Activated naive CD4-positive, alpha-beta T cell (primary cell): Measurements from ENCODE around the gene GATM.

Source experiments
- DNase-seq, 4 experiments: peaks; one replicate each; lab custom pipeline; 2025; lab: John Stamatoyannopoulos, UW

The GATM gene, protein sequence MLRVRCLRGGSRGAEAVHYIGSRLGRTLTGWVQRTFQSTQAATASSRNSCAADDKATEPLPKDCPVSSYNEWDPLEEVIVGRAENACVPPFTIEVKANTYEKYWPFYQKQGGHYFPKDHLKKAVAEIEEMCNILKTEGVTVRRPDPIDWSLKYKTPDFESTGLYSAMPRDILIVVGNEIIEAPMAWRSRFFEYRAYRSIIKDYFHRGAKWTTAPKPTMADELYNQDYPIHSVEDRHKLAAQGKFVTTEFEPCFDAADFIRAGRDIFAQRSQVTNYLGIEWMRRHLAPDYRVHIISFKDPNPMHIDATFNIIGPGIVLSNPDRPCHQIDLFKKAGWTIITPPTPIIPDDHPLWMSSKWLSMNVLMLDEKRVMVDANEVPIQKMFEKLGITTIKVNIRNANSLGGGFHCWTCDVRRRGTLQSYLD

DNA sequence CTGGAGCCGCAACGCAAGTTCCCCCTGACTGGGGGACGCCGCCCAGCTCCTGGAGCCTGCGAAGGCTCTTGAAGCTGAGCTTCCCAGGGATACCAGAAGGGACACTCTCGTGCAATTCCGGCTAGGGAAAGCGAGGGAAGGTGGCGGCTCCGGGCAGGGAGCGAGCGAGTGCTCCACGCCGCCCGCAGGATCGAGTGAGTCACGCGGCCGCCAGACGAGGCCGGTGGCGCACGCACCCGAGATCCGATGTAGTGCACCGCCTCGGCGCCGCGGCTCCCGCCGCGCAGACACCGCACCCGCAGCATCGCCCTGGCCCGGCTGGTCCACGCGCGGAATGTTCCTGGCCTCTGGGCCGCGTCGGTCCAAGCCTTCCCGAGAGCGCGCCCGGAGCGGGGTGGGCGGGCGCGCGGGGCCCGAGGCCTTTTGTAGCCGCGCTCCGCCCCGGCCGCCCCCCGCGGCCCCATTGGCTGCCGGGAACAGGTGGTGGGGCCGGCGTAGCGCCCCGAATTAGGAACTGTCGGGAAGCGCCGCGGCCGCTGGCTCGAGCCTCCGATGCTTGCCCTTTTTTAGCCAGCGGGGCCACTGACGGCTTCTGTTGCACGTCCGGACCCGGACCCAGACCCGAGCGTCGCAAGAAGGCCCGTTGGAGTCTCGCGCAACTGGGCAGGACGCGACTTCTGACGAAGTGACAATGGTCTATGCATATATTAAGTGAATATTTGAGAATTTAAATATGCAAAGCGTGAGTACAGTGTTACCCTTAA, at the start of gene GATM:
Gene GATM (minus strand): TSS at position 396 of the 764 bp plus-strand sequence. CDS start 91 bp downstream, at position 305.
- DNase-seq: peak in 2 of 4 experiments; percentile 16 to 23

DNA sequence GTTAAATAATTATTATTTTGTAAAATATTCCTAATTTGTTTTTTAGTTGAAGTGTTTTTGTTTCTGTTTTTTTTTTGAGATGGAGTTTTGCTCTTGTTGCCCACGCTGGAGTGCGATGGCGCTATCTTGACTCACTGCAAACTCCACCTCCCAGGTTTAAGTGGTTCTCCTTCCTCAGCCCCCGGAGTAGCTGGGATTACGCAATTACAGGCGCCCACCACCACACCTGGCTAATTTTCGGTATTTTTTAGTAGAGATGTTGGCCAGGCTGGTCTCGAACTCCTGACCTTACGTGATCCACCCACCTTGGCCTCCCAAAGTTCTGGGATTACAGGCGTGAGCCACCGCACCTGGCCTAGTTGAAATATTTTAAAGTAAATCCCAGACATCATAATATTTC, 48.7 kb upstream of the GATM start:
- no peak for DNase-seq

DNA sequence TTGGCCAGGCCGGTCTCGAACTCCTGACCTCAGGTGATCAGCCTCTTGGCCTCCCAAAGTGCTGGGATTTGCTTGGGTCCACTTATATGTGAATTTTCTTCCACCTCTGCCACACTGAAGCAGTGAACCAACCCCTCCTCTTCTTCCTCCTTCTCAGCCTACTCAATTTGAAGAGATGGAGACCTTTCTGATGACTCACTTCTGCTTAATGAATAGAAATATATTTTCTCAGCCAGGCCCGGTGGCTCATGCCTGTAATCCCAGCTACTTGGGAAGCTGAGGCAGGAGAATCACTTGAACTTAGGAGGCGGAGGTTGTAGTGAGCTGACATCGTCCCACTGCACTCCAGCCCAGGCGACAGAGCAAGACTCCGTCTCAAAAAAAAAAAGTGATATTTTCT, 46.8 kb upstream of the GATM start:
- DNase-seq: no peak

DNA sequence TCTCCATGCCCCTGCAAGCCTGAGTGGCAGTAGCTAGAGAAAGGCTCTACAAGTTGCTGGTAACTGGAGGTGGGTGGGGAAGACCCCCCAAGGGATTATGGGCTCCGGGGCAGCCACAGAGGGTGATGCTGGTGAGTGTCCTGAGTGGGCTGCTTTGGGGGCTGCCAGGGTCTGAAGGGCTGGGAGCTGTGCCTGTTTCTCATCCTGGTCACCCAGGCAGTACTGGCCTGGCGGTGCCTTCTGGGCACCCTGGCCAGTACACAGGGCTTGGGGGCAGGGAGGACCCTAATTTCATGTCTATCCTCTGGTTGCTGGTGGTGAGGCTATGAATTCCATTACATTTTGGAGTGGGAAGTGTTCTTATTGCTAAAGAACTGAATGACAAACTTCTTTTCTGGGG, 46.1 kb upstream of the GATM start:
- DNase-seq: no peak

DNA sequence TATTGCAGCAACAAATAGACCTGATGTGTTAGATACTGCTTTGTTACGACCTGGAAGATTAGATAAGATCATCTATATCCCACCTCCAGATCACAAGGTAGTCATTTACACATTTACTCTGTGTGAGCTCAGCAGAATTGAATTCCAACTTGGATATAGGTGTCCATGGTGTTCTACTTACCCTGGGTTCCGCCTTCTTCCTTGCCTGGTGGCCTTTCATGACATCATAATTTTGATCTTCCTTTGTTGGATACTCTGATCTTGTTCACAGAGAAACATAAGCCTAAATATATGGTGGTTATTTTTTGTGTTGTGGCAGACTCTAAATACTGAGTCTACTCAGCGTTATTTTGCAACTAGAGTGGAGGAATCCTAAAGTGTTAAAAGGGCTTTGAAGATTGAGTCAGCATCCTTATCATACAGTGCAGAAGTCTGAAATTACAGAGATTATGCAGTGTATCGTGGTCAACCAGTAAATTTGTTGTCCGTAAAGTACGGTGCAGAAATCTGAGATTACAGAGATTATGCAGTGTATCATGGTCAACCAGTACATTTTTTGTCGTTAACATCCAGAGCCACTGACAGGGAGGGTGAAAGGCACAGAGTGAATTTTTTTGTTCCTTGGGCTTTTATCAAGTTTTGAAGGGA, 39.1 kb upstream of the GATM start:
- no peak for DNase-seq

DNA sequence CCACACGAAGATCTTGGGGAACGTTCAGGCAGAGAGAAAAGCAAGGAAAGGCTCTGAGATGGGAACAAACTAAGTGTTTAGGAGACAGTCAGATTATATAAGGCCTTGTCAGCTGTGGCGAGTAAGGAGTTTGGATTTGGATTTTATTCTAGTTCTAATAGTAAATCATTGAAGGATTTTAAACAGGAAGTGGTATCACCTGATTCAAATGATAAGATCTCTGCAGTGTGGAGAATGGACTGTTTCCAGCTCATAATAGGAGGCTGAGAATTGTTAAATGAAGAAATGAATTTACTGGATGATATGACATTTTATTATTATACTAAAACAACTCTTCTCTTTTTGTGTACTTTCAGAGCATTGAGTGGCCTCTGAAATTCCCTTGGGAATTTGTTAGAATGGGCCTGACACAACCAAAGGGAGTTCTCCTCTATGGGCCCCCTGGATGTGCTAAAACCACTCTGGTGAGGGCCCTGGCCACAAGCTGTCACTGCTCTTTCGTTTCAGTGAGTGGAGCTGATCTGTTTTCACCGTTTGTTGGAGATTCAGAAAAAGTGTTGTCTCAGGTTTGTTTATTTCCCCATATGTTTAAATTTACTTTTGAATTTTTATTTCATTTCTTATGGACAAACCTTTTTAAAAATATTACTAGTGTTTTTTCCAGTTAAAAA, 36.0 kb upstream of the GATM start:
- no peak for DNase-seq

DNA sequence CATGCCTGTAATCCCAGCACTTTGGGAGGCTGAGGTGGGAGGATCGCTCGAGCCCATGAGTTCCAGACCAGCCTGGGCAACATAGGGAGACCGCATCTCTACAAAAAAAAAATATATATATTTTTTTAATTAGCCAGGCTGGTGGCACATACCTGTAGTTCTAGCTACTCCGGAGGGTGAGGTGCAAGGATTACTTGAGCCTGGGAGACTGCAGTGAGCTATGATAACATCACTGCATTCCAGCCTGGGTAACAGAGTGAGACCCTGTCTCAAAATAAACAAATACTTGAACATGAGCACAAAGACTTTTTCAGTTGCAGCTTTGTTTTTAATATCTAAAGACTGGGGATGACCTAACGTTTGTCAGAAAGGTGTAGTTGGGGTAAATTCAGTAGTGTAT, 31.3 kb upstream of the GATM start:
- no peak for DNase-seq

DNA sequence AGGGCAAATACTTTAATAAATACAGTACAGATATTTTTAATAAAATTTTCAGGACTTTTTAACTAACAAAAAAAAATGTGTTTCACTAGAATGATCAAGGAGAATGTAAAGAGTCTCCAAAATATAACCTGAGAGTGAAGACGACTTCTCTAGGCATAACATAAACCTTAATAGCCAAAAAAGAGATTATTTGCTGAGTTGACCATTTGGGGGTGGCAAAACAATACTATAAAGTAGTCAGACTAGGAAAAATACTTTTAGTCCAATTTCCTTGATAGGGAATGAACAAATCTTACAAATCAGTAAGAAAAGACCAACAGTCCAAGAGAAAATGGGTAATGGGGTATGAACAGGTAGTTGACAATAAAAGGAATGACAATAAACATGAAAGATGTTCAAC, 29.4 kb upstream of the GATM start:
- no peak for DNase-seq

DNA sequence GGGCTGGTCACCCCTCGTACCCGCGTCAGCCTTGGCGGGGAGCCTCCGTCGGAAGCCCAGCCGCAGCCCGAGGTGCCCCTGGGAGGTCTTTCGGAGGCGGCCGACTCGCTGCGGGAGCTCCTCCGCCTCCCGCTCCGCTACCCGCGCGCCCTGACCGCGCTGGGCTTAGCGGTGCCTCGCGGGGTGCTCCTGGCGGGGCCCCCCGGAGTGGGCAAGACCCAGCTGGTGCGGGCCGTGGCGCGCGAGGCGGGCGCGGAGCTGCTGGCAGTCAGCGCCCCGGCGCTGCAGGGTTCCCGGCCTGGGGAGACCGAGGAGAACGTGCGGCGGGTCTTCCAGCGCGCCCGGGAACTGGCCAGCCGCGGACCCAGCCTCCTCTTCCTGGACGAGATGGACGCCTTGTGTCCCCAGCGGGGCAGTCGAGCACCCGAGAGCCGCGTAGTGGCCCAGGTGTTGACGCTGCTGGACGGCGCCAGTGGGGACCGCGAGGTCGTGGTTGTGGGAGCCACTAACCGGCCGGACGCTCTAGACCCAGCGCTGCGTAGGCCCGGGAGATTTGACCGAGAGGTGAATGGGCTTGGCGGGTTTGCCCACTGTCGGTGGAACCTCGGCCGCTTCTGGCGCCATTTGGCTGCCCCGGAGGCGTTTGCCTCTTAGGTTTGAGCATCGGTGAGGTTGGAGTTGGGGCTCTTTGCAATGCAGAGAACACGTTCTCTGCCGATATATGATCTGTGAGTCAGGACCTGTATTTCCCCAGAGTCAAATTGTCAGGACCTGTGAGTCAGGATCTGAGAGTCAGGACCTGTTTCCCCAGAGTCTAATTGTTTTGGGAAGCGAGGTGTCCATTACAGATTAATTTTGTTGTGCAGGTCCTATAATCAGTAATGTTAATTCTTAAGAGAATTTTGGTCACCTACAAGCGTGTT, 24.9 kb upstream of the GATM start:
- DNase-seq: peak in 1 of 4 experiments; percentile 6

DNA sequence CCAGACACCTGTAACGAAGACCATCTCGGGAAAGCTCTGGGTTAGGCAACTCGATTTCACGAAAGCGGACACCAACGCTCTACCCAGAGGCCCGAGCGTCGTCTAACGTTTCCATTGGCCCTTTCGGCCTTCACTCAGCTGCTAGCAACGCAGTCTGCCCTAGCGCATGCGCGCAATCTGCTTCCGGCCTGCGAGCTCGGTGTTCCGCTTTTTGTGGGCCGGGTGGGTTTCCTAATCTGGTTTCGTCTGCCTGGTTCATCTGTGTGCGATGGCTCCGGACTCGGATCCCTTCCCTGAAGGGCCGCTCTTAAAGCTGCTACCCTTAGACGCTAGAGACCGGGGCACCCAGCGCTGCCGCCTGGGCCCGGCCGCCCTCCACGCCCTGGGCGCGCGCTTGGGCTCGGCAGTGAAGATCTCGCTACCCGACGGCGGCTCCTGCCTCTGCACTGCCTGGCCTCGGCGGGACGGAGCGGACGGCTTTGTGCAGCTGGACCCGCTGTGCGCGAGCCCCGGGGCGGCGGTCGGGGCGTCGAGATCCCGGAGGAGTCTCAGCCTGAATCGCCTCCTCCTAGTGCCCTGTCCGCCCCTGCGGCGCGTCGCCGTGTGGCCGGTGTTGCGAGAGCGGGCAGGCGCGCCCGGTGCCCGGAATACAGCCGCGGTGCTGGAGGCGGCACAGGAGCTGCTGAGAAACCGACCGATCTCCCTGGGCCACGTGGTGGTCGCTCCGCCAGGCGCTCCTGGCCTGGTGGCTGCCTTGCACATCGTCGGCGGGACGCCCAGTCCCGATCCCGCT, 24.0 kb upstream of the GATM start:
- peak; percentile 86 to 92 (median 91) for DNase-seq

DNA sequence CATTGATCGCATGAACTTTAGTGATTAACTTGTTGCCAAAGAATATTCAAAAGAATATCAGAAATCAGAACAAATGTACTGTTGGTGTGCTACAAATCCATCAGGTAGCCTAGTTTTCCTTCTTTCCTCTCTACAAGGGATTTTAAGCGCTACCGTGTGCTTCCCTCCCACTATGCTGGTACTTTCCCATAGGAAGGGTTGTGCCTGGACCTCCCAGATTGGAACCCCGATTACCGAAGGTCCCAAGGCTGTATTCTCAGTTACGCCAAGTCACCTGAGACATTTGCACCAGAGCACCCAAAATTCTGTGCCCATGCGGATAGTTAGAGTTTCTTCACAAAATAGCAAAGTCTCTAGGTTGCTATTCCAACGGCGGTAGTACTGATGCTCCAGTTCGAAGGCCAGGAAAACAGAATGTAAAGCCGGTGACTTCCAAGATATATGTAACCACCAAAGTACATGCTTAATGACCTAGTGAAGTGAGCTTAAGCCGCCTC, 23.4 kb upstream of the GATM start:
- no peak for DNase-seq

DNA sequence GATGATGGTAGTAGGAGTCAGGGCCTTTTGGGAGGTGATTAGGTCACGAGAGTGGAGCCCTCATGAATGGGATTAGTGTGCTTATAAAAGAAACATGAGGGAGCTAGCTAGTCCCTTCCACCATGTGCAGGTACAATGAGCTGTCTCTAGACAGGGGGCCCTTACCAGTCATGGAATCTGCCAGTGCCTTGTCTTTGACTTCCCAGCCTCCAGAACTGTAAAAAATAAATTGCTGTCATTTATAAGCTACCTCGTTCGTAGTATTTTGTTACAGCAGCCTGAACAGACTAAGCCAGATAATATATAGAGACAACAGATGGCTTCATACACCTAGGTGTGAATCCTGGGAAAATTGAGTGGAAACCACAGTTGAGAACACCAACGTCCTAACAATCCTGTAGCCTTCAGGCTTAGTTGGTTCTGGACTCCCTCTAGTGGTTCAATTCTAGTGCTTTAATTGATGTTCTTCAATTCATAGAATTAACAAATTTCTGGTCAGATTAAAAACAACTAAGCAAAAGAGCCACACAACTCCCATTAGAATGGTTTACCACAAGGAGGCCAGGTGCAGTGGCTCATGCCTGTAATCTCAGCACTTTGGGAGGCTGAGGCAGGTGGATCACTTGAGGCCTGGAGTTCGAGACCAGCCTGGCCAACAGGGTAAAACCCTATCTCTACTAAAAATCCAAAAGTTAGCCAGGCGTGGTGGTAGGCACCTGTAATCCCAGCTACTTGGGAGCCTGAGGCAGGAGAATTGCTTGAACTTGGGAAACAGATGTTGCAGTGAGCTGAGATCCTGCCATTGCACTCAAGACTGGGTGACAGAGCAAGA, 21.3 kb upstream of the GATM start:
- no peak for DNase-seq

DNA sequence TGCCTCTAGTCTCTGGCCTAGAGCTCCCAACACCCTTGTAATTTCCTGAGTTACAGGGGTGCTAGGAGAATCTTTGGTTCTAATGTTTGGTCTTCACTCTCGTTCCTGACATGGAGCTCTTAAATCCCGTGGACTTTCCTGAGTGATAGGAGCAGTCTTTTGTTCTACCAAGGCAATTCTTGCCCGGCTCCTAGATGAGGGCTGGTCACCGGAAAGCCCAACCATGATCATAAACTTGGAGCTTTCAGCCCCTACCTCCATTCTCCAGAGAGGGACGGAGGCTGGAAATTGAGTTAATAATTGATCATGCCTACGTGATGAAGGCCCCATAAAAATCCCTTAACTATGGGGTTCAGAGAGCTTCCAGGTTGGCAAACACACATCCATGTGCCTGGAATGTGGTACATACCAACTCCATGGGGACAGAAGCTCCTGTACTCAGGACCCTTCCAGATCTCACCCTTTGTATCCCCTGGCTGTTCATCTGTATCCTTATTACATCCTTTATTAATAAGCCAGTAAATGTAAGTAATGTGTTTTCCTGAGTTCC, 18.8 kb upstream of the GATM start:
- DNase-seq: no peak

DNA sequence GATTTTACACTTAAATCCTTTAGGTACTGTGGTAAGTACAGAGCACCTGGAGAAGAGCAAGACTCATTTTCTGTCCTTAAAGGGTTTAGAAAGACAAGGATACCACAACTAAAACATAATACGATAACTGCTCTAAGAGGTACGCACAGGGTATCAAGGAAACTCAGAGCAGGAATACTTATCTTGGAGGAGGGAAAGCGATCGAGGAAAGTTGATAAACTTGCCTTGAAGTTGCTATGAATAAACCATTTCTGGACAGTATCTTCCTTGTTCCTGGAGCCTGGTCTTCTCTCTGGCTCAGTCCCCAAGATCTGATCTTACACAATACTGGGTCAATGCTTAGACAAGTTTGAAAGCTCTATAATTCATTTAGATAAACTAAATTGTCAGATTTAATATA, 17.6 kb upstream of the GATM start:
- no peak for DNase-seq

DNA sequence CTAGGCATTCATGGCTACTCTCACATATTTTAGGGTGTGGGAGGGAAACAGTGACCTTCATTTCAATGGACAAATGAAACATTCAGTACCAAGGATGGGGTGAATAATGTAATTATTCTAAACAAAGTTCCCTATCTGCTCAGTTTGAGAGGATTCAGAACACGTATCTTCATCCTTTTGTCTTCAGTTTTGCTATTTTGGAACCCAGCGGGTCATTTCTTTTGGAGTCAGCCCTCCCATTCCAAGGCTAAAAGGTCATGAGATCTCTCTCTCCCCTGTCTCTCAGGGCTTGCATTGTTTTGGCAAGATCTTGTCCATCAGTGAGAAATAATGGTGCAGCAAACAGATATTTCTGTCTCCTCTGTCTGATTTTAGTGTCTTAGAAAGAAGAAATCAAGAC, 16.3 kb upstream of the GATM start:
- no peak for DNase-seq

DNA sequence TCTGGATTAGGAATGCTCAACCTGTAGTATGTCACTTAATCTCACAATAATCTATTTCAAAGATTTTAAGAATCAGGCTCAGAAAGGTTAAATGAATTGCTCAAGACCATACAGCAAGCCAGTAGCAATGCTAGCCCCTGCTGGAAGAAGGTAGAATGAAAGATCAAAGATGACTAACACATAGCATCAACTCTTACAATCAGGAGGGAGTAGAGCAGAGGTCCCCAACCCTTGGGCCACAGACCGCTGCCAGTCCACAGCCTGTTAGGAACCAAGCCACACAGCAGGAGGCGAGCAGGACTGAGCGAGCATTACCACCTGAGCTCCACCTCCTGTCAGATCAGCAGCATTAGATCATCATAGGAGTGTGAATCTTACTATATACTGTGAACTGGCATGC, 15.5 kb upstream of the GATM start:
- DNase-seq: no peak

DNA sequence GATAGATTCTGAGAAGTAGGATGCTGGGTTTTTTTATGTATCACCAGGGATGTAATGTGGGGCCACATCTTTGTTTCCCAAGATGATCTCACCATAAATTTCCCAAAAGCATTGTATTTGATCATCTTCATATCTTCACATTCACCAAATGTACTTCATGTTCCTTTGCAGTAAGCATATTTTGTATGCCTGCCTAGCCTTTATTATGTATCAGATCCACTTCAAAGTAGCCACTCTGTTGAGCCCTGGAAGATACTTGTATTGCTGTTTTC, 14.2 kb upstream of the GATM start:
- DNase-seq: no peak

DNA sequence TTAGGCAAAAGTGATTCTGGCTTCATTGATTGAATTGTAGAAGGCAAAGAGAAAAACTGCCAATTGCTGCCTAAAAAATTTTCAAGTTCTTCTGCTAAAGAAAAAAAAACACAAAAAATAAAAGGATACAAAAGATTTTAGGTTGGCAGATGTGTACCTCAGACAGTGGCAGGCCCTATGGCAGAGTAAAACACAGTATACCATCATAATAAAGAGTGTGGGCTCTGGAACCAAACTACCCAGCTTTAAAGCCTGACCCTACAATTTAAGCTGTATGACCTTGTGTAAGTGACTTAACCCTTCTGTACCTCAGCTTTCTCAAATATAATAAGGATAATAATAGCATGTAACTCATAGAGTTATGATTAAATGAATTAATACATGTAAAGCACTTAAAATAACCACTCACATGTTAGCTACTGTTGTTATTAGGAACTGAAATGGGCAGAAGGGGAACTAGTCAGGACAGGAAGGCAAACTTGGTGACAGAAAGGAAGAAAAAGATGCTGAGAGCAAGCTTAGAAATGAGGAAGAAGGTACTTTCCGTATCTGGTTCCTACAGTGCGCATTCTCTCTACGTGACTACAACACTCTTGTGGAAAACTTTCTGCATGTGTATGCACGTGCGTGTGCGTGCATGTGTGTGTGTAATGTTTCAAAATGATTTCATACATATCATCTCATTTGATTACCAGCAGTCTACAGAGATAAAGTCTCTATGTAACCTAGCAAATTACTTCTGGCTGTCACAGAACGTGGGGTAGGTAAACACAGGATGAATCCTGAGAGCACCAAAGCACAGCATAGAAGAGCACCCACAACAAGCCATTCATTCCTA, 13.6 kb upstream of the GATM start:
- DNase-seq: no peak
